Parathyroid adenoma (tissue), 2 donors: Measurements from ENCODE around the gene NRP2.

Experiments used
- H2AFZ ChIP-seq: fragments of 300-600 bp; sonication (generic); one replicate; pipeline ENCODE4 v1.7.0; 2017; ENCODE audit warnings: antibody characterized with exemption, mild to moderate bottlenecking
- H3K27ac ChIP-seq: fragments of 300-600 bp; sonication (generic); one replicate; pipeline ENCODE4 v1.7.0; 2017
- H3K27me3 ChIP-seq: fragments of 300-600 bp; sonication (generic); one replicate; pipeline ENCODE4 v1.7.0; 2017; ENCODE audit warnings: low read length; ENCODE audit not compliant: control insufficient read depth, insufficient read depth
- H3K36me3 ChIP-seq: fragments of 300-600 bp; sonication (generic); one replicate; pipeline ENCODE4 v1.7.0; 2017; ENCODE audit warnings: low read length; ENCODE audit not compliant: control insufficient read depth, insufficient read depth
- H3K4me1 ChIP-seq: fragments of 300-600 bp; sonication (generic); one replicate; pipeline ENCODE4 v1.7.0; 2017; ENCODE audit warnings: control low read depth
- H3K4me2 ChIP-seq: fragments of 300-600 bp; sonication (generic); one replicate; pipeline ENCODE4 v1.7.0; 2017; ENCODE audit warnings: low read length
- H3K4me3 ChIP-seq: fragments of 300-600 bp; sonication (generic); one replicate; pipeline ENCODE4 v1.7.0; 2017; ENCODE audit warnings: low read depth, low read length
- H3K79me2 ChIP-seq: fragments of 300-600 bp; sonication (generic); one replicate; pipeline ENCODE4 v1.7.0; 2017; ENCODE audit warnings: control low read depth
- H3K9ac ChIP-seq: fragments of 300-600 bp; sonication (generic); one replicate; pipeline ENCODE4 v1.7.0; 2017; ENCODE audit warnings: mild to moderate bottlenecking
- H3K9me3 ChIP-seq: fragments of 300-600 bp; sonication (generic); one replicate; pipeline ENCODE4 v1.7.0; 2017; ENCODE audit warnings: low read length; ENCODE audit not compliant: control insufficient read depth
- CTCF ChIP-seq: fragments of 300-600 bp; sonication (generic); IDR thresholded peaks from one replicate; pipeline ENCODE4 v1.7.0; 2017; ENCODE audit warnings: antibody characterized with exemption, mild to moderate bottlenecking
- donor health status: primary hyperparathyroidism.

NRP2 gene

DNA sequence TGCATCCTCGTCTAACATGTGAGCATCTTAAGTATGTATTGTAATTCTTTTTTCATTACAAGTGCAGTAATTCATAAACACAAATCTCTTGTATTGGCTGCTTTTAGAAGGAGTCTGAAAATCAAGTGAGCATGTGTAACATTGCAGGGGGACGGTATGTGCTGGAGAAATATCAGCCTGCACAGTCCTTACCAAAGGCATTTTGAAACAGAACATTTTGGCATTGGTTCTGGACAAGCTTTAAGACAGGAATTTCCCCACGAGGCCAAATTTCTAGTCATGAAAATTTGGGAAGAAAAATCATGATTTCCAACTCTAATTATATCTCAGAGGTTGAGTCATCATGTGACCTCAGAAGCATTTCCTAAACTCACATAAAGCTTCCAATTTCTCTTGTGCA, 24.7 kb upstream of the NRP2 start:
- H3K27me3 ChIP-seq, result no peaks in the 10 kb centered on the region
- H2AFZ ChIP-seq, result no peak overlapping the region
- no peak overlapping the region for H3K4me3 ChIP-seq
- H3K9ac ChIP-seq, result no peak overlapping the region
- no peak for TF ChIP-seq CTCF
- H3K4me1 ChIP-seq, result no peaks in the 10 kb centered on the region
- no peak overlapping the region for H3K27ac ChIP-seq
- no peak overlapping the region for H3K4me2 ChIP-seq
- no peaks in the 10 kb centered on the region for H3K9me3 ChIP-seq
- H3K79me2 ChIP-seq, result no peaks in the 10 kb centered on the region
- no peaks in the 10 kb centered on the region for H3K36me3 ChIP-seq

DNA sequence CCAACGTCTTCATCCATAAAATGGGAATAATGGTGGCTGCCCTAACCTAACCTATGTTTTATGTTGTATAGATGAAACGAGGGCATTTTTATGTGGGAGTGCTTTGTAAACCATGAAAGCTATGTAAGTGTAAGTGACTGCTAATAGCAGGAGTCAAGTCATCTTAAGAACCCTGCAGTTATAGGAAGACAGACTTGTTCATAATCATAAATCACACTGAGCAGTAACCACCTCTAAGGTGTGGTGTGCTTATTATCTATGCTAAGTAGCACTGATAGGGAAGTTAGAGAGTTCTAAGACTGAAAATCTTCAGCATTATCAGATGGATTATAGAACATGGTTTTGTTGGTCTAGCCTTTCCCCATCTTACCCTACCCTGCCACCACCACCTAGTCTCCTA, 24.2 kb upstream of the NRP2 start:
- Histone ChIP-seq H3K4me1 (no peaks in the 10 kb centered on the region), H3K4me3 (no peak overlapping the region), H3K27ac (no peak overlapping the region), H3K79me2 (no peaks in the 10 kb centered on the region), H2AFZ (no peak overlapping the region), H3K27me3 (no peaks in the 10 kb centered on the region), H3K9ac (no peak overlapping the region), H3K4me2 (no peak overlapping the region), H3K36me3 (no peaks in the 10 kb centered on the region), H3K9me3 (no peaks in the 10 kb centered on the region)
- TF ChIP-seq CTCF, result no peak

- Histone ChIP-seq H2AFZ (no peak overlapping the region), H3K79me2 (no peaks in the 10 kb centered on the region), H3K9me3 (no peaks in the 10 kb centered on the region), H3K9ac (no peak overlapping the region), H3K4me3 (no peak overlapping the region), H3K4me1 (no peaks in the 10 kb centered on the region), H3K4me2 (no peak overlapping the region), H3K36me3 (no peaks in the 10 kb centered on the region), H3K27ac (no peak overlapping the region), H3K27me3 (no peaks in the 10 kb centered on the region)
- no peak for TF ChIP-seq CTCF
These were observed 23.7 kb upstream of the NRP2 start for GRCh38 chr2:205658572-205658971.

DNA sequence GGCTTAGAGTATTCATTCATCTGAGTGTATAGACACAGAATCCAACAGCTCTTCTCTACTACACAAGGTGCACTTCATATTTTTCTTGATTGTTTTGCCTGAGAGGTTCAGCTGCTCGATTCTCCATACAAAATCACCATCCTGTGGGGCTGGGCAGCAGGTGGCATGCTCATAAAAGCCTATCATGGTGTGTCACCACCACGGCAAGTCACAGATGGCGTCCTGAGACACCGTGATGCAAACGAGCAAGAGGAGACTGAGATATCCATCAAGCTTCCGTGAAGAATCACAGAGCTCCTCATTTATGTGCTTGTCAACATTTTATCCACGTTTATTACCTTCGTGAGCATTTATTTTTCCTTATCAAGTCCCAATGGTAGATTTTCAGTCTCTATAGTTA, 22.4 kb upstream of the NRP2 start:
- TF ChIP-seq CTCF, result no peak
- no peak overlapping the region for H3K27ac ChIP-seq
- no peaks in the 10 kb centered on the region for H3K9me3 ChIP-seq

GRCh38 chr2:205660521-205661124, 21.7 kb upstream of the NRP2 start:
- H3K4me2 ChIP-seq, result no peak overlapping the region
- no peak for TF ChIP-seq CTCF
- H3K4me3 ChIP-seq, result no peak overlapping the region
- H3K27me3 ChIP-seq, result no peaks in the 10 kb centered on the region
- no peaks in the 10 kb centered on the region for H3K4me1 ChIP-seq
- no peaks in the 10 kb centered on the region for H3K9me3 ChIP-seq
- H3K36me3 ChIP-seq, result no peaks in the 10 kb centered on the region
- H3K27ac ChIP-seq, result no peak overlapping the region
- H3K9ac ChIP-seq, result no peak overlapping the region
- no peak overlapping the region for H2AFZ ChIP-seq
- H3K79me2 ChIP-seq, result no peaks in the 10 kb centered on the region

More for the DNA sequence above, 22.4 kb upstream of the NRP2 start:
- no peaks in the 10 kb centered on the region for H3K27me3 ChIP-seq
- H3K4me2 ChIP-seq, result no peak overlapping the region
- no peak overlapping the region for H3K9ac ChIP-seq
- H3K4me1 ChIP-seq, result no peaks in the 10 kb centered on the region
- H3K36me3 ChIP-seq, result no peaks in the 10 kb centered on the region
- H3K79me2 ChIP-seq, result no peaks in the 10 kb centered on the region
- H3K4me3 ChIP-seq, result no peak overlapping the region
- H2AFZ ChIP-seq, result no peak overlapping the region
